Head of caudate nucleus (tissue), 42 donors: Measurements from ENCODE around the gene CDPF1.

Source experiments
- DNase-seq, 42 donors: peaks; one replicate each; pipeline versions ENCODE4 v3.0.0 to v3.0.0-alpha.2; 2020 to 2021; ENCODE audit warnings: mixed read lengths in 7 of 42
- intact Hi-C: fragments of 100-400 bp; cut with DNase I; formaldehyde crosslinking; loops from one replicate; pipeline ENCODE4 v1.15.0; 2022

Gene CDPF1

GRCh38 chr22:46250035-46250782 is at the start of gene CDPF1:
Gene CDPF1 (minus strand): TSS chr22:46250293. CDS start chr22:46248284, 2,009 bp downstream.
- DNase-seq: peak; percentile 79 to 97 (median 94)
- intact Hi-C loops: no loop called here

DNA sequence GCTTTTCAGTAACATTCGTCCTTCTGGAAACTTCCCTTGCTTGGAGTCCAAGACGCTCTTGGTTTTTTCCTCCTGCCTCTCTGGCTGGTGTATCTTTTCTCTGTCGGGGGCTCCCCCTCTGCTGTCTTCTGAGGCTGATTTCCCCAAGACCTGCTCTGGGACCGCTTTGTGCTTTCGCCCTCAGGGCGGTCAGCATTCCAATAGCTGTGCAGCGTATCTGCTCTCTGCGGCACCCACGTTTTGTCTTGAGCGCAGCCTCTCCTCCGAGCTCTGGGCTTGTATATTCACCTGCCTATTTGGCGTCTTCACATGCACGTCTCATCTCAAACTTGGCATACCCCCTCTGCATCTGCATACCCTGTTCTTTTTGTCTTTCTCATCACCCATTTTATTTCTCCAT is 49.0 kb upstream of the CDPF1 start:
- DNase-seq: no peak
- intact Hi-C loops: loop anchor here (5.0 to 10.0 kb wide), 2 partner anchors 177 to 304 kb away; no protein-coding TSS in a partner anchor

- intact Hi-C loops: loop anchor here (5.0 to 10.0 kb wide), 2 partner anchors 175 to 302 kb away; no protein-coding TSS in a partner anchor
Observed at GRCh38 chr22:46297151-46297812, 47.2 kb upstream of the CDPF1 start.

GRCh38 chr22:46296257-46297150 is 46.4 kb upstream of the CDPF1 start, which contains the start of gene GTSE1:
Gene GTSE1 (plus strand): TSS chr22:46296870. CDS start chr22:46297401, 531 bp downstream.
- peak; percentile 96 to 99 (median 98) for DNase-seq
- intact Hi-C loops: loop anchor here (5.0 to 10.0 kb wide), 2 partner anchors 174 to 302 kb away; no protein-coding TSS in a partner anchor

More at GRCh38 chr22:46297151-46297812, 47.2 kb upstream of the CDPF1 start:
- peak in 3 of 42 donors; percentile 8 to 30 (median 24) for DNase-seq

GRCh38 chr22:46295277-46295971 is 45.3 kb upstream of the CDPF1 start:
- DNase-seq: no peak
- intact Hi-C loops: loop anchor here (5.0 to 10.0 kb wide), 2 partner anchors 173 to 301 kb away; no protein-coding TSS in a partner anchor

GRCh38 chr22:46294784-46295183 is 44.7 kb upstream of the CDPF1 start:
- intact Hi-C loops: loop anchor here (5.0 to 10.0 kb wide), 2 partner anchors 172 to 300 kb away; no protein-coding TSS in a partner anchor
- DNase-seq: no peak

DNA sequence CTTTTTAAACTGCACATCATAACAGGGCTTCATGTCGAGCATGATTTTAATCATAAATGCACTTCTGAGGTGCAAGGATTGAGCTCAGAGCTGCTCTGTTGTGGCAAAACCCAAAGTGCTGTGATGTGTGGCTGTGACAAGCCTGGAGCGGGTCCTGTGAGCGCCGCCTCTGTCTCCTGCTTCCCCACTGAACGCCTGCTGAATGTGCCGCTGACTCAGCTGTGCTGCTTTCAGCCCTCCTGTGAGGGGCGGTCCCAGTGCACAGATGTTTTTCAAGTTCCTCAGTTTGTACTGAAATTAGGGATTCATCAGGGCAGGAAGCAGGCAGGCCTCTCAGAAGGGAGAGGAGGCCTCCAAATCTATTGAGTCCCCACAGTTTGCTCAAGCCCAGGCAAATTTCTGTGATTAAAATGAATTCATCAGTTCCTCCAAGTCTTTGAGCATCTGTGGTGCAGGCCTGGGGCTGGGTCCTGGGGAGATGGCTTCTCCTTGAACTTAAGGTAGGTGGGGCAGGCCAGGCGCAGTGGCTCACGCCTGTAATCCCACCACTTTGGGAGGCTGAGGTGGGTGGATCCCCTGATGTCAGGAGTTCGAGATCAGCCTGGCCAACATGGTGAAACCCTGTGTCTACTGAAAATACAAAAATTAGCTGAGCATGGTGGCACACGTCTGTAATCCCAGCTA is 43.6 kb upstream of the CDPF1 start:
- DNase-seq: peak; percentile 62 to 96 (median 83)
- intact Hi-C loops: loop anchor here (10.0 kb wide), 1 partner anchor 299 kb away; no protein-coding TSS in a partner anchor

DNA sequence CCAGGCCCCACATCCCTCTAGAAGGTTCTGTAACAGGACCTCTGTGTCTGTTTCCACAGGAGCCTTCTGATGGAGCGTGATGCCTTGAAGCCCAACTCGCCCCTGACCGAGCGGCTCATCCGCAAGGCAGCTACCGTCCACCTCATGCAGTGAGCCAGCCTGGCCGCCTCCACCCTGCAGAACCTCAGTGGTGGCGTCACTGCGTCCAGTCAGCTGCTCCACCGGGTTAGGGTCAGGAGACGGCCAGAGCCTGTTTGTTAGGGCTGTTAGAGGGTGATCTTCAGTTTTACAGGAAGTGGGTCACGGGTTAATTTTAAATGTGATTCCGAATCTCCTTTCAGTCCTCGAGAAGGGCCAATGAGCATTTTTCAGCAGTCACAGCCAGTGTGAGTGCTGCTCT is 42.6 kb upstream of the CDPF1 start:
- intact Hi-C loops: loop anchor here (10.0 kb wide), 1 partner anchor 298 kb away; no protein-coding TSS in a partner anchor
- peak in 5 of 42 donors; percentile 20 to 56 (median 42) for DNase-seq

DNA sequence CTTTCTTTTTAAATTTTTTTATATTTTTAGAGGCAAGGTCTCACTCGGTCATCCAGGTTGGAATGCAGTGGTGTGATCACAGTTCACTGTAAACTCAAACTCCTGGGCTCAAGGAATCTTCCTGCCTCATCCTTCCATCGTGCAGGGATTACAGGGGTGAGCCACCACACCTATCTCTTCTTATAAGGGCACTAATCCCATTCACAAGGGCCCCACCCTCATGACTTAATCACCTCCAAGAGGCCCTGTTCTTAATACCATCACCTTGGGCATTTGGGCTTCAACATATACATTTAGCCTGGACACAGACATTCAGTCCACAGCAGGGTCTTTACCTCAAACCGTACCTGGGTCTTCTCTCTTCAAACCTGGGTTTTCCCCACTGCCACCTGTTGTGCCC is 42.1 kb upstream of the CDPF1 start:
- DNase-seq: no peak
- intact Hi-C loops: loop anchor here (10.0 kb wide), 1 partner anchor 297 kb away; no protein-coding TSS in a partner anchor

- no peak for DNase-seq
Observed at GRCh38 chr22:46290843-46291785, 41.0 kb upstream of the CDPF1 start.

GRCh38 chr22:46290121-46290842 is 40.2 kb upstream of the CDPF1 start:
- intact Hi-C loops: loop anchor here (10.0 kb wide), 1 partner anchor 295 kb away; no protein-coding TSS in a partner anchor
- no peak for DNase-seq

More at GRCh38 chr22:46290843-46291785, 41.0 kb upstream of the CDPF1 start:
- intact Hi-C loops: loop anchor here (10.0 kb wide), 1 partner anchor 296 kb away; no protein-coding TSS in a partner anchor

- intact Hi-C loops: no loop called here
- DNase-seq: no peak
Observed at GRCh38 chr22:46289244-46289891, 39.3 kb upstream of the CDPF1 start.

- intact Hi-C loops: no loop called here
- no peak for DNase-seq
Observed at GRCh38 chr22:46288846-46289243, 38.8 kb upstream of the CDPF1 start.

DNA sequence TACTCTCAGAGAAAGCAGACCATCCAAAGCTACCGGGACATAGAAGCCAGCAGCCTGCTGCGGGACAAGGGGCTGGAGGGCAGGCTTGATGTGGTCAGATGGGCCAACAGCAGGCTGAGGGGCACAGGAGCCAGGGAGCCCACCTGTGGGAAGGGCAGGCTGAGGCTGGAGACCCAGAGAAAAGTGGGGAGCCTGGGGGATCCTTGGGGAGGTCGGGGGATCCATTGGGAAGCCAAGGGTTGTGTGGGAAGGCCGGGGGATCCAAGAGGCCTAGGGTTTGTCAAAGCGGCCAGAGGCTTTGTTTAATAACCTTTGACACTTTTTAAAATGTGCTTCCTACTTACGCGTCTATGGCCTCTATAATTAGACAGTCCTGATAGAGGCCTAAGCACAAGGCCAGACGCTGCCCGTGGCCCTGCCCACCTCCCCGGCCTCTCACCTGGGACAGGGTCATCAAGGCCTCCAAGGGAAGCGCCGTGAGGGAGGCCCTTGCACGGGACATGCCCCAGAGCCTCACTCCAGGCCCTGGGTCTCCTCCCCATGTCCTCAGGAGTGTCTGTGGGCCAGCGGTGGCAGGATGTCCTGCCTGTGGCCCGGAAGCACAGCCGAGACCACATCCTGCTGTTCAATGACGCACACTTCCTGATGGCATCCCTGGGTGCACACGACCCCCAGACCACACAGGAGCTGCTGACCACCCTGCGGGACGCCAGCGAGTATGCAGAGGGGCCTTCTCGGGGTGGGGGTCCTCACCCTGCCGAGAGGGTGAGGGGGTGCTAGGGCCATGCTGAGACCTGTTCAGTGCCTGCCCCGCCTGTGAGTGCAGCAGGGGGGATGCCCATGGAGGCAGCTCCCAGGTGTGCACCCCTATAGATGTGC is 38.0 kb upstream of the CDPF1 start:
- DNase-seq: peak in 1 of 42 donors; percentile 37
- intact Hi-C loops: no loop called here
